Thyroid gland (tissue), 4 donors: ENCODE data around the gene COL23A1.
"Not testable (repeated sequence)": the region's sequence is repeated elsewhere in the genome, so short reads cannot be mapped to it uniquely, and the experiment has no call there.

Experiments used
- POLR2A ChIP-seq, 2 donors: fragments of 450-650 bp; IDR thresholded peaks; one replicate each; pipeline ENCODE4 v1.6.1; 2017; ENCODE audit warnings: antibody characterized with exemption in 2 of 2, mild to moderate bottlenecking in 2 of 2, moderate library complexity in 1 of 2
- TF ChIP-seq, protein P1 (sequence below), 6 experiments: fragments of 200-600 bp in 3 of 6; fragments of 450-650 bp in 3 of 6; sonication (generic) in 3 of 6; IDR thresholded peaks; one replicate each; pipeline ENCODE4 v1.5.1; 2016 to 2019; ENCODE audit warnings: antibody characterized with exemption in 6 of 6, mild to moderate bottlenecking in 2 of 6, inconsistent platforms in 1 of 6, moderate library complexity in 1 of 6

GRCh38 chr5:178253632-178254031 is 336.6 kb downstream of the COL23A1 start:
- TF ChIP-seq, protein P1, sequence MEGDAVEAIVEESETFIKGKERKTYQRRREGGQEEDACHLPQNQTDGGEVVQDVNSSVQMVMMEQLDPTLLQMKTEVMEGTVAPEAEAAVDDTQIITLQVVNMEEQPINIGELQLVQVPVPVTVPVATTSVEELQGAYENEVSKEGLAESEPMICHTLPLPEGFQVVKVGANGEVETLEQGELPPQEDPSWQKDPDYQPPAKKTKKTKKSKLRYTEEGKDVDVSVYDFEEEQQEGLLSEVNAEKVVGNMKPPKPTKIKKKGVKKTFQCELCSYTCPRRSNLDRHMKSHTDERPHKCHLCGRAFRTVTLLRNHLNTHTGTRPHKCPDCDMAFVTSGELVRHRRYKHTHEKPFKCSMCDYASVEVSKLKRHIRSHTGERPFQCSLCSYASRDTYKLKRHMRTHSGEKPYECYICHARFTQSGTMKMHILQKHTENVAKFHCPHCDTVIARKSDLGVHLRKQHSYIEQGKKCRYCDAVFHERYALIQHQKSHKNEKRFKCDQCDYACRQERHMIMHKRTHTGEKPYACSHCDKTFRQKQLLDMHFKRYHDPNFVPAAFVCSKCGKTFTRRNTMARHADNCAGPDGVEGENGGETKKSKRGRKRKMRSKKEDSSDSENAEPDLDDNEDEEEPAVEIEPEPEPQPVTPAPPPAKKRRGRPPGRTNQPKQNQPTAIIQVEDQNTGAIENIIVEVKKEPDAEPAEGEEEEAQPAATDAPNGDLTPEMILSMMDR (IDR thresholded peaks at IDR 0.05): not testable (repeated sequence)
- TF ChIP-seq POLR2A (IDR thresholded peaks at IDR 0.05): not testable (repeated sequence)
